Stomach (tissue), 4 donors: ENCODE data around the gene ALX4.

Source experiments
- CTCF ChIP-seq, 7 experiments: fragments of 450-650 bp in 4 of 7; fragments of 200-600 bp in 3 of 7; sonication (generic) in 3 of 7; IDR thresholded peaks; one replicate each; pipeline ENCODE4 v1.5.1; 2016 to 2019; ENCODE audit warnings: antibody characterized with exemption in 7 of 7, control low read depth in 2 of 7, mild to moderate bottlenecking in 1 of 7
- EP300 ChIP-seq: sonication (generic); formaldehyde crosslinking; IDR thresholded peaks from one replicate; pipeline ENCODE4 v1.6.1; 2017; ENCODE audit warnings: antibody characterized with exemption
- POLR2A ChIP-seq, 4 donors: fragments of 450-650 bp; IDR thresholded peaks; one replicate each; pipeline ENCODE4 v1.6.1; 2016; ENCODE audit warnings: antibody characterized with exemption in 4 of 4, control low read depth in 2 of 4, mild to moderate bottlenecking in 1 of 4, moderate library complexity in 1 of 4

DNA sequence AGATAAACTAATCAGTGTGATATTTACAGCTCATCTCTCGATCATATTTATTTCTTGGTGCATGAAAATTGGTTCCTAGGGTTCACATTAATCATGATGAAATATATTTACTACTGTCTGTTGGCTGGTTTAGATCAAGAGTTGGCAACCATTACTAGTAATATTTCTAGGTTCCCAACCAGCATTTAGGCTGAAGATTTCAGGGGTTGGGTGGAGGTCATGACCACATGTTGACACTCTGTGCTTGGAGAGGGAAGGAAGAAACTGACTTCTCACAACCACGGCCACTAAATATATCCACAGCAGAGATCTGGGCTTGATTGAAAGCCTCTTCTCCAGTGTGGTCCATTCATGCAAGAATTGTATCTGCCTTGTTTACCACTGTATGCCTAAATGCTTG is 87.9 kb downstream of the ALX4 start:
- TF ChIP-seq POLR2A (IDR thresholded peaks at IDR 0.05) (no peak), CTCF (IDR thresholded peaks at IDR 0.05) (no peak), EP300 (no peak)
